ENCODE measurements around the gene MELK. TPM values are rescaled to one million over a fixed set of nuclear protein-coding genes. Genes with fewer than 3 reads are reported as not detected.
"Not testable (repeated sequence)": the region's sequence is repeated elsewhere in the genome, so short reads cannot be mapped to it uniquely, and the experiment has no call there.

MELK gene
- total RNA-seq: under 1 TPM; 0.24 to 0.59 TPM

DNA sequence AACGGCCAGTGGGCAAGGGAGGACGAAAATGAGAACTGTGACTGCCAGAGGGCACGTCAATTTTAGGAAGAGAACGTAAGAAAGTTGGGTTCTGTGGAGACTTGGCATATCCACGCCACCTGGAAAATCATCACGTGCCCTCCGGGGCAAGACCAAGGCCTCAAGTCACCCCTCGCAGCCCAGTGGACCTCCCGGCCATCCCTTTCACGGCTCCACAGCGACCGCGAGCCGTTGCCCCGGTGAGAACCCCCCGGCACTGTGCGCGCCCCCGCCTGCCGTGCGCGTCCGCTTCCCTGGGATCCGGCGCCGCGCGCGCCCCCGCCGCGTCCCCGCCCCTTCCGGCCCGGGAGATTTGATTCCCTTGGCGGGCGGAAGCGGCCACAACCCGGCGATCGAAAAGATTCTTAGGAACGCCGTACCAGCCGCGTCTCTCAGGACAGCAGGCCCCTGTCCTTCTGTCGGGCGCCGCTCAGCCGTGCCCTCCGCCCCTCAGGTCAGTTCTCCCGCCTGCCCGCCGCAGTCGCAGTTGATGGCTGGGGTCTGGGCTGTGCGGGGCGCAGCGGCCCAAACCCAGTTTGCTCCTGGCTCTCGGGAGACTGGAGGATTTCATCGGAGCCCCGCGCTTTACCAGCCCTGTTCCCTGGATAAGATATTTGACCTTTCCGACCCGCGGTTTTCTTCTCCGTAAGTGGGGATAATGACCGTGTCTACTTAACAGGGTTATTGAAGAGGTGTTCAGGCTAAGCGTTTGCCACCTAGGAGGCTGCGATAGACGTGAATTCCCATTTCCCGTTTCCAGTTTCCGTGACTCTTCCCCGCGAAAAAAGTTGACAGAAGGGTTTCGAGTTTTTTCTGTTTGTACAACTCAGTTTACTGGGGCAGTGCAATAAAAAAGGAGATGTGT lies at the start of gene MELK:
Gene MELK (plus strand): TSS at position 381 of the 904 bp plus-strand sequence. CDS start 8,787 bp downstream, outside the sequence.
- Histone ChIP-seq H3K36me3 (no peaks in the 10 kb centered on the region), H3K27ac (peak within 1 kb of the TSS; percentile 34 to 66), H3K4me1 (peaks cover 0 to 9% of the 10 kb centered on the region in 2 donors), H3K27me3 (no peaks in the 10 kb centered on the region), H3K9me3 (no peaks in the 10 kb centered on the region), H3K4me3 (peak within 1 kb of the TSS; percentile 66 to 76)
- peak; percentile 68 for DNase-seq (ENCODE audit: low spot score)
- TF ChIP-seq, protein P1, sequence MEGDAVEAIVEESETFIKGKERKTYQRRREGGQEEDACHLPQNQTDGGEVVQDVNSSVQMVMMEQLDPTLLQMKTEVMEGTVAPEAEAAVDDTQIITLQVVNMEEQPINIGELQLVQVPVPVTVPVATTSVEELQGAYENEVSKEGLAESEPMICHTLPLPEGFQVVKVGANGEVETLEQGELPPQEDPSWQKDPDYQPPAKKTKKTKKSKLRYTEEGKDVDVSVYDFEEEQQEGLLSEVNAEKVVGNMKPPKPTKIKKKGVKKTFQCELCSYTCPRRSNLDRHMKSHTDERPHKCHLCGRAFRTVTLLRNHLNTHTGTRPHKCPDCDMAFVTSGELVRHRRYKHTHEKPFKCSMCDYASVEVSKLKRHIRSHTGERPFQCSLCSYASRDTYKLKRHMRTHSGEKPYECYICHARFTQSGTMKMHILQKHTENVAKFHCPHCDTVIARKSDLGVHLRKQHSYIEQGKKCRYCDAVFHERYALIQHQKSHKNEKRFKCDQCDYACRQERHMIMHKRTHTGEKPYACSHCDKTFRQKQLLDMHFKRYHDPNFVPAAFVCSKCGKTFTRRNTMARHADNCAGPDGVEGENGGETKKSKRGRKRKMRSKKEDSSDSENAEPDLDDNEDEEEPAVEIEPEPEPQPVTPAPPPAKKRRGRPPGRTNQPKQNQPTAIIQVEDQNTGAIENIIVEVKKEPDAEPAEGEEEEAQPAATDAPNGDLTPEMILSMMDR (IDR thresholded peaks at IDR 0.05): no peak

DNA sequence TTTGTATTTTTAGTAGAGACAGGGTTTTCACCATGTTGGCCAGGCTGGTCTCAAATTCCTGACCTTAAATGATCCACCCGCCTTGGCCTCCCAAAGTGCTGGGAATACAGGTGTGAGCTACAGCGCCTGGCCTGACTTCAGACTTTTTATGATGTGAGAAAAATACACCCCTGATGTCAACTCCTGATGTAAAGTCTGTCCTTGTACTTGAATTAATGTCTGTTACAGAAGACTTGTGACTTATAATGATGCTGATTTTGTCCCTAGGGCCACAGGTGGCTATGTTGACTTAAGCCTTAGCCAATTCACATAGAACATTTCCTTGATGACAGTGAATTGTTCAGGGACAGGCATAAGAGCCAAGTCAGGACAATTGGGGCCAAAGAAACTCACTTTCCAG lies 42.5 kb upstream of the MELK start:
- no peak for DNase-seq (ENCODE audit: low spot score)
- H3K27me3 ChIP-seq: no peaks in the 10 kb centered on the region
- TF ChIP-seq, protein P1 (IDR thresholded peaks at IDR 0.05): no peak
- H3K27ac ChIP-seq: no peak overlapping the region
- H3K4me1 ChIP-seq: no peaks in the 10 kb centered on the region
- H3K9me3 ChIP-seq: no peaks in the 10 kb centered on the region
- no peaks in the 10 kb centered on the region for H3K36me3 ChIP-seq
- H3K4me3 ChIP-seq: no peak overlapping the region

DNA sequence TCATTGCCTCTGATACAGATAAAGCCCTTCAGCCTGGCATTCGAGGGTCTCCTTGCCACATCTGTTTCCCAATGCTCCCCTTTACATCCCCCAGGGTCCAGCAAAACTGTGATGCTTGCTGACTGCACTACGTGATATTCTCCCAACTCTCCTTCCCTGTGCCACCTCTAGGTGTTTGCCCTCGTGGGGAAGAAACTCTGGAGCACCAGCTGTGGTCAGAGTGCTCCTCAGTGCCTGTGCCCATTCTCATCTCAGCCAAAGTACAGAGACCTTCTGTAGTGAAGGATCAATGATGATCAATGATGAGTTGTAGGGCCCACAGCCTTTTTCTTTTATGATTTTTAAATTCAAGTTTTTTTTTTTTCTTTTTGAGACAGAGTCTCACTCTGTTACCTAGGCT lies 40.3 kb upstream of the MELK start:
- no peaks in the 10 kb centered on the region for H3K9me3 ChIP-seq
- H3K27ac ChIP-seq: no peak overlapping the region
- H3K27me3 ChIP-seq: no peaks in the 10 kb centered on the region
- no peaks in the 10 kb centered on the region for H3K36me3 ChIP-seq
- H3K4me1 ChIP-seq: no peaks in the 10 kb centered on the region
- DNase-seq (ENCODE audit: low spot score): no peak
- H3K4me3 ChIP-seq: no peak overlapping the region
- TF ChIP-seq, protein P1 (IDR thresholded peaks at IDR 0.05): no peak

DNA sequence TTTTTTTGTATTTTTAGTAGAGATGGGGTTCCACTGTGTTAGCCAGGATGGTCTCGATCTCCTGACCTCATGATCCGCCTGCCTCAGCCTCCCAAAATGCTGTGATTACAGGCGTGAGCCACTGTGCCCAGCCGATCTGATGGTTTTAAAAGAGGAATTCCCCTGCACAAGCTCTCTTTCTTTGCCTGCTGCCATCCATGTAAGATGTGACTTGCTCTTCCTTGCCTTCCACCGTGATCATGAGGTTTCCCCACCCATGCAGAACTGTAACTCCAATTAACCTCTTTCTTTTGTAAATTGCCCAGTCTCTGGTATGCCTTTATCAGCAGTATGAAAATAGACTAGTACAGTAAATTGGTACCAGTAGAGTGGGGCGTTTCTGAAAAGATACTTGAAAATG lies 39.0 kb upstream of the MELK start:
- H3K4me3 ChIP-seq; H3K9me3 ChIP-seq; DNase-seq (ENCODE audit: low spot score); H3K27ac ChIP-seq; H3K4me1 ChIP-seq; H3K36me3 ChIP-seq; H3K27me3 ChIP-seq: not testable (repeated sequence)

DNA sequence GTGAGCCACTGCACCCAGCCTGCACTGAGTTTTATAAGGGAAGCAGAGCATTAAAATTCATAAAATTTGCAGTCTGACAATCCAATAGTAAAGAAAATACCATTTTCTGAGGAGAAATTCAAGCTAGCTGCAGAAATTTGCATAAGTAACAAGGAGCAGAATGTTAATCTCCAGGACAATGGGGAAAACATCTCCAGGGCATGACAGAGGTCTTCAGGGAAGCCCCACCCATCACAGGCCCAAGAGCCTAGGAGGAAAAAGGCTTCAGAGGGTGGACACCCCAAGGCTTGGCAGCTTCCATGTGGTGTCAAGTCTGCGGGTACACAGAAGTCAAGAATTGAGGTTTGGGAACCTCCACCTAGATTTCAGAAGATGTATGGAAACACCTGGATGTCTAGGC lies 37.6 kb upstream of the MELK start:
- Histone ChIP-seq H3K27ac (no peak overlapping the region), H3K4me3 (no peak overlapping the region), H3K9me3 (no peaks in the 10 kb centered on the region), H3K36me3 (no peaks in the 10 kb centered on the region), H3K4me1 (no peaks in the 10 kb centered on the region), H3K27me3 (no peaks in the 10 kb centered on the region)
- DNase-seq (ENCODE audit: low spot score): no peak
- TF ChIP-seq, protein P1 (IDR thresholded peaks at IDR 0.05): no peak

DNA sequence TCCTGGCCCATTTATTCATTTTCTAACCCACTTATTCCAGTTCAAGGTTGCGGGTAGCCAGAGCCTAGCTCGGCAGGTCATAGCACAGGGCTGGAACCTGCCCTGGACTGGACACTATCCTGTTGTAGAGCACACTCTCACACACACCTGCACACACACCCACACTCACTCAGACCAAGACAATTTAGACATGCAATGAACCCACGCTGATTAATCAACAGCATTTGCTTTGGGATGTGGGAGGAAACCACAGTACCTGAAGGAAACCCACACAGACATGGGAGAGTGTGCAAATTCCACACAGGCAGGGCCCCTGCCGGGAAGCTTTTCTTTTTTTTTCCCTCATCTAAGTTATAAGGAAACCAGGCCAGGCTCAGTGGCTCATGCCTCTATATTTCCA lies 34.8 kb upstream of the MELK start:
- no peaks in the 10 kb centered on the region for H3K36me3 ChIP-seq
- H3K4me1 ChIP-seq: no peaks in the 10 kb centered on the region
- no peaks in the 10 kb centered on the region for H3K9me3 ChIP-seq
- no peak overlapping the region for H3K4me3 ChIP-seq
- H3K27ac ChIP-seq: no peak overlapping the region
- no peak for DNase-seq (ENCODE audit: low spot score)
- TF ChIP-seq, protein P1 (IDR thresholded peaks at IDR 0.05): no peak
- H3K27me3 ChIP-seq: no peaks in the 10 kb centered on the region
